Adrenal gland (tissue), 12 donors: ENCODE data around the gene ALCAM. TPM values are rescaled to one million over a fixed set of nuclear protein-coding genes. Genes with fewer than 3 reads are reported as not detected.
A peak's percentile ranks its signal among the peaks of the same experiment; 100 is the strongest.

Source experiments
- DNase-seq, 7 donors: peaks; one replicate each; pipeline ENCODE4 v3.0.0-alpha.2; 2019 to 2020
- H3K27ac ChIP-seq, 5 donors: fragments of 200-600 bp; sonication (generic) in 4 of 5; 1 replicate in 3 of 5; 2 replicates in 2 of 5; pipeline versions ENCODE4 v1.5.1 to v1.8.0; 2016 to 2020; ENCODE audit warnings: mild to moderate bottlenecking in 1 of 5
- H3K27me3 ChIP-seq: fragments of 200-600 bp; 2 replicates; pipeline ENCODE4 v1.8.0; 2021
- H3K36me3 ChIP-seq, 2 donors: fragments of 200-600 bp; replicated peaks in 1 of 2; 1 replicate in 1 of 2; 2 replicates in 1 of 2; pipeline versions ENCODE4 v1.5.1 to v1.8.0; 2018 to 2022
- H3K4me1 ChIP-seq, 2 donors: fragments of 200-600 bp; replicated peaks in 1 of 2; 1 replicate in 1 of 2; 2 replicates in 1 of 2; pipeline versions ENCODE4 v1.5.1 to v1.8.0; 2018 to 2021
- H3K4me3 ChIP-seq, 4 donors: fragments of 200-600 bp; sonication (generic) in 3 of 4; one replicate each; pipeline ENCODE4 v1.5.1; 2016 to 2018
- H3K9me3 ChIP-seq, 3 donors: fragments of 200-600 bp; sonication (generic) in 1 of 3; replicated peaks in 1 of 3; 1 replicate in 2 of 3; 2 replicates in 1 of 3; pipeline versions ENCODE4 v1.5.1 to v1.8.0; 2016 to 2021
- CTCF ChIP-seq, 6 experiments: fragments of 450-650 bp in 4 of 6; fragments of 200-600 bp in 2 of 6; sonication (generic) in 1 of 6; IDR thresholded peaks; 1 replicate in 5 of 6; 2 replicates in 1 of 6; pipeline versions ENCODE4 v1.5.1 to v1.8.0; 2016 to 2021; ENCODE audit warnings: antibody characterized with exemption in 6 of 6, mild to moderate bottlenecking in 2 of 6, moderate library complexity in 1 of 6
- POLR2A ChIP-seq, 2 donors: fragments of 450-650 bp; IDR thresholded peaks; one replicate each; pipeline ENCODE4 v1.6.1; 2017; ENCODE audit warnings: antibody characterized with exemption in 2 of 2, mild to moderate bottlenecking in 2 of 2, moderate library complexity in 1 of 2
- WGBS, 4 donors: extraction: QIAGEN DNeasy Blood & Tissue Kit in 2 of 4; methylation state at CpG; one replicate each; pipeline versions ENCODE4 v1.1.5 to v1.1.7; 2013 to 2017; 5-methylcytosine and 5-hydroxymethylcytosine counted together
- intact Hi-C, 2 donors: fragments of 100-400 bp; cut with DNase I; formaldehyde crosslinking; loops; one replicate each; pipeline versions ENCODE4 v1.14.1 to v1.15.0; 2022 to 2023
- polyA plus RNA-seq, 3 donors: library from polyadenylated mRNA; stranded (reverse); fragments of 200-250 nt in 2 of 3; fragments of 350-450 nt in 1 of 3; fragmentation: Illumina TruSeq in 1 of 3; extraction: RNeasy Lipid Tissue Mini Kit (QIAGEN cat#74804) in 1 of 3; gene quantifications; one replicate each; pipeline ENCODE4 v1.2.3, GENCODE V29; 2013 to 2014
- total RNA-seq, 9 donors: library from RNA; depleted of rRNA in 4 of 9; stranded (reverse); fragments of >200 nt in 4 of 9; fragments of 120-200 nt in 1 of 9; fragmentation: NEBNext Ultra II Directional in 1 of 9; extraction: Animal tissue kit (Norgen Biotek cat#: 25700) in 1 of 9; gene quantifications; one replicate each; pipeline versions ENCODE4 v1.1.0 to v1.2.4, GENCODE V29; 2013 to 2023
- donor health status: healthy with polysubstance abuse.
- donor health status: Bipolar disorder and iron deficiency.
- donor health status: DM: yes; HTN: yes; CAD: no.
- donor health status: DM: no; HTN: no; CAD: no.
- donor health status: DM: no; HTN: no; CAD: no.
- donor health status: DM: yes; HTN: yes; CAD: no.

Gene ALCAM
- total and polyA plus RNA-seq, 12 donors, result 9.1 to 64.1 (median 23.9) TPM

- no peaks in the 10 kb centered on the region for H3K27me3 ChIP-seq
- H3K4me1 ChIP-seq, result no peaks in the 10 kb centered on the region
- 59 to 82% (median 65%) methylated on average over 2 of the region's 2 CpGs for WGBS, 4 donors
- no peaks in the 10 kb centered on the region for H3K36me3 ChIP-seq
- intact Hi-C loops, result no loop called here
- TF ChIP-seq CTCF (IDR thresholded peaks at IDR 0.05) (no peak), POLR2A (IDR thresholded peaks at IDR 0.05) (no peak)
- no peak for DNase-seq
- H3K9me3 ChIP-seq, result no peaks in the 10 kb centered on the region
- no peak overlapping the region for H3K27ac ChIP-seq
- no peak overlapping the region for H3K4me3 ChIP-seq
Observed at GRCh38 chr3:105351821-105352220, 14.9 kb upstream of the ALCAM start.

- Histone ChIP-seq H3K27me3 (no peaks in the 10 kb centered on the region), H3K36me3 (no peaks in the 10 kb centered on the region), H3K4me1 (no peaks in the 10 kb centered on the region), H3K9me3 (no peaks in the 10 kb centered on the region), H3K27ac (no peak overlapping the region), H3K4me3 (no peak overlapping the region)
- WGBS, 4 donors, result 78 to 91% (median 82%) methylated on average over 4 of the region's 4 CpGs
- TF ChIP-seq POLR2A (IDR thresholded peaks at IDR 0.05) (no peak), CTCF (IDR thresholded peaks at IDR 0.05) (no peak)
- intact Hi-C loops, result no loop called here
- DNase-seq, result no peak
Observed at GRCh38 chr3:105352976-105353375, 13.7 kb upstream of the ALCAM start.

- no peaks in the 10 kb centered on the region for H3K27me3 ChIP-seq
- 8 to 40% (median 22%) methylated on average over 27 to 37 of the region's 37 CpGs for WGBS, 4 donors
- no peaks in the 10 kb centered on the region for H3K4me1 ChIP-seq
- peak; percentile 7 to 65 (median 26) for DNase-seq
- H3K36me3 ChIP-seq, result no peaks in the 10 kb centered on the region
- intact Hi-C loops, result no loop called here
- no peaks in the 10 kb centered on the region for H3K9me3 ChIP-seq
- peak overlapping the region in 2 of 5 donors; percentile 47 to 74 for H3K27ac ChIP-seq
- TF ChIP-seq CTCF (IDR thresholded peaks at IDR 0.05) (no peak), POLR2A (IDR thresholded peaks at IDR 0.05) (no peak)
- peak overlapping the region in 2 of 4 donors; percentile 13 to 16 for H3K4me3 ChIP-seq
Observed at GRCh38 chr3:105353485-105354161, 13.1 kb upstream of the ALCAM start.

DNA sequence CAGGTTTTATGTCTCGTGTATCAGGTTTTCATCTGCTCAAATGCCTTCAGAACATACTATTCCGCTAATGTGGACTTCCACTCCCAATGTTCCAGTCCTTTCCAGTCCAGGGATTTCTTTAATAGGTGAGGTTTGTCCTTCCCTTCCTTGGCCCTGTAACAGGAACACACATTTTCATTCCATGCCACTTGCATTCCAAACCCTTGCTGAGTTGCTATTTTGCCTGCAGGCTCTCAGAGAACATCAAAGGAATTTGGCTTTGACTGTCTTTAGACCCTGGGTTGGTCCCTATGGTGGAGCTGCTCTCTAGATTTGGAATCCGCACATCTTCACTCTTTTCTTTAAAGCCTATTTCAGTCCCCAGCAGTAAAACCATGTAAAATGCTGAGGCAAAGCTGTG, 12.3 kb upstream of the ALCAM start:
- no peak overlapping the region for H3K4me3 ChIP-seq
- no peak for DNase-seq
- no peaks in the 10 kb centered on the region for H3K9me3 ChIP-seq
- no peaks in the 10 kb centered on the region for H3K36me3 ChIP-seq
- H3K27me3 ChIP-seq, result no peaks in the 10 kb centered on the region
- H3K4me1 ChIP-seq, result peaks cover 3 to 7% of the 10 kb centered on the region in 2 donors
- intact Hi-C loops, result no loop called here
- TF ChIP-seq CTCF (IDR thresholded peaks at IDR 0.05) (no peak), POLR2A (IDR thresholded peaks at IDR 0.05) (no peak)
- H3K27ac ChIP-seq, result peak overlapping the region in 1 of 5 donors; percentile 74
- 74 to 86% (median 85%) methylated on average over 3 of the region's 3 CpGs for WGBS, 4 donors
